ENCODE measurements around the gene DPY19L2.
"Not testable (repeated sequence)": the region's sequence is repeated elsewhere in the genome, so short reads cannot be mapped to it uniquely, and the experiment has no call there.

DPY19L2 gene

DNA sequence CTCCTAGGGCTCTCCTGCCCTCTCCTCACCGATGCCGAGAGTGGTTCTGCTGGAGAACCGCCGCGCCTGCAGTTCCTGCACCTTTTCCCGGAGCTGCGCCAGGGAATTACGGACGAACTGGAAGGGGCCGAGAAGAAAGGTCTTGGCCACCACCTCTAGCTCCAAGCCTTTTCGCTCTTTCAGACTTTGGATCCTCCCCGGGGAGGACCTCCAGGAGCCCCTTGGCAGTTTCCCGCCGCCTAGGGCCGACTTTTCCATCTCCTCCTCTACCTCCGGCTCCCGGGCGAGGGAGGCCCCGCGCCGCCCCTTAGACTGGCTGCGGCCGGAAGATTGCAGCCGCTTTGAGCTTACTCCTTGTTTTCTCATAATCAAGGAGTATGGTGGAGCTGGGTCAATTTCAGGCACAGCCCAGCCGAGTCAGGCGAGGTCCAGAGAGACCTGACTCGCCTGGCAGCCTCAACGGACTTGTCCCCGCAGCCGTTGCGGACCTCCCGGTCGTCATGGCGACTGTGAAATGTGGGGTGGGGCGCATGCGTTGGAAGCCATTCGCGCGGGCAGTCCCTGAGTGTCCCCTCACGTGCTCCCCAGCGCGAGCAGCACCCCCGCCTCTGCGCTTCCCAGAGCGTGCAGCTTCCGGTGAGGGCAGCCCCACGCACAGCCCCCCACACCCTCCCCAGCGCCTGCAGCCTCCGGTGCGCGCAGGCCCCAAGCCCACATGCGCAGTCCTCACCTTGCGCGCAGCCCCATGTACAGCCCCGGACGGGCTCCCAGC, at the start of gene DPY19L2:
Gene DPY19L2, minus strand, starts transcription at position 466 of the 772 bp plus-strand sequence. Its CDS starts 100 bp downstream, at position 366.
- peak; percentile 49 for DNase-seq (ENCODE audit: extremely low read depth, insufficient read length)
- no peaks in the 10 kb centered on the region for H3K36me3 ChIP-seq (ENCODE audit: control insufficient read depth, insufficient read depth, low read length)
- TF ChIP-seq, protein P1, sequence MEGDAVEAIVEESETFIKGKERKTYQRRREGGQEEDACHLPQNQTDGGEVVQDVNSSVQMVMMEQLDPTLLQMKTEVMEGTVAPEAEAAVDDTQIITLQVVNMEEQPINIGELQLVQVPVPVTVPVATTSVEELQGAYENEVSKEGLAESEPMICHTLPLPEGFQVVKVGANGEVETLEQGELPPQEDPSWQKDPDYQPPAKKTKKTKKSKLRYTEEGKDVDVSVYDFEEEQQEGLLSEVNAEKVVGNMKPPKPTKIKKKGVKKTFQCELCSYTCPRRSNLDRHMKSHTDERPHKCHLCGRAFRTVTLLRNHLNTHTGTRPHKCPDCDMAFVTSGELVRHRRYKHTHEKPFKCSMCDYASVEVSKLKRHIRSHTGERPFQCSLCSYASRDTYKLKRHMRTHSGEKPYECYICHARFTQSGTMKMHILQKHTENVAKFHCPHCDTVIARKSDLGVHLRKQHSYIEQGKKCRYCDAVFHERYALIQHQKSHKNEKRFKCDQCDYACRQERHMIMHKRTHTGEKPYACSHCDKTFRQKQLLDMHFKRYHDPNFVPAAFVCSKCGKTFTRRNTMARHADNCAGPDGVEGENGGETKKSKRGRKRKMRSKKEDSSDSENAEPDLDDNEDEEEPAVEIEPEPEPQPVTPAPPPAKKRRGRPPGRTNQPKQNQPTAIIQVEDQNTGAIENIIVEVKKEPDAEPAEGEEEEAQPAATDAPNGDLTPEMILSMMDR (IDR thresholded peaks at IDR 0.05; ENCODE audit: insufficient read depth, low read length, poor library complexity, severe bottlenecking), result no peak
- peak within 1 kb of the TSS; percentile 66 for H3K4me3 ChIP-seq (replicated peaks; ENCODE audit: low read depth, low read length)
- H3K27me3 ChIP-seq (replicated peaks; ENCODE audit: control insufficient read depth, insufficient read depth, low read length), result no peaks in the 10 kb centered on the region

DNA sequence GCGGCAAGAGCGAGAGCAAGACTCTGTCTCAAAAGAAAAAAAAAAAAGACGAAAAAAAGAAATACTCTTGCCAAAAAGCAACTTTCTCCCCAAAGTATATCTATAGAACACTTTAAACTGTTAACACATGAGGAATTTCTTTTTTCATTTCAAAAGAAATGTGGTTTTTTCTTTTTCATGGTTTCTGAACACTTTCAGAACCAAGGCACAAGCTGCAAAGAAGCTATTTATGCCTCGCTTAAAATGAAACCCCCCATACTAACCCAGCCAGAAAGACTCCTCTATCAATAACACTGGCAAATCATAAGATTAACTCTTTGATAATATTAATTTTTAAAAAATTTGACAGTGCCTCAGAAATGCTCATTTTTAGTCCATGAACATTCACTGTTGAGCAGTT, 48.6 kb upstream of the DPY19L2 start:
- DNase-seq (ENCODE audit: extremely low read depth, insufficient read length); H3K36me3 ChIP-seq (ENCODE audit: control insufficient read depth, insufficient read depth, low read length): not testable (repeated sequence)

DNA sequence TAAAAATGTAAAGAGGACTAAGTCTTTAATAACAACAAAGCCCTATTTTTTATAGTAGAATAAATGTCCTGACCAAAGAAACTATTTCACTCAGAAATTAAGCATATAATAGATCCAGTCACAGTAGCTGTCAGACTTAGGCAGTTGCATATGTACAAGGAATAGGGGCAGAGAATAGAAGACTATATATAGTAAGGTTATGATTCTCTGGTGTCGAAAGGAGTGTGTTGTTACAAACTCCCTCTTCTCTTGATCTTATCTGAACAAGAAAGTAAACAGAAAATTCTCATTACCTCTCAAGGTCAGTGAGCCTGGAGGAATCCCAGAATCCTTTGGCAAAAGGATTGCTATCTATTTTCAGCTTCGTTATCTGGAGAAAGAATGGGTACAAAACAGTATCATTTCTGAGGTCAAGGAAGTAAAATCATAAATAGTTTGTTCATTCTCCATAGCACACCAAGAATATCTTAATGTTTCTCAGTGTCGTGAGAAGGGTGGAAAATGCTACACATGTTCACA, 46.9 kb upstream of the DPY19L2 start:
- not testable (repeated sequence) for H3K36me3 ChIP-seq (ENCODE audit: control insufficient read depth, insufficient read depth, low read length); DNase-seq (ENCODE audit: extremely low read depth, insufficient read length); H3K27me3 ChIP-seq (replicated peaks; ENCODE audit: control insufficient read depth, insufficient read depth, low read length); H3K4me3 ChIP-seq (replicated peaks; ENCODE audit: low read depth, low read length)

More for the DNA sequence above, 48.6 kb upstream of the DPY19L2 start:
- not testable (repeated sequence) for H3K4me3 ChIP-seq (replicated peaks; ENCODE audit: low read depth, low read length); H3K27me3 ChIP-seq (replicated peaks; ENCODE audit: control insufficient read depth, insufficient read depth, low read length)

DNA sequence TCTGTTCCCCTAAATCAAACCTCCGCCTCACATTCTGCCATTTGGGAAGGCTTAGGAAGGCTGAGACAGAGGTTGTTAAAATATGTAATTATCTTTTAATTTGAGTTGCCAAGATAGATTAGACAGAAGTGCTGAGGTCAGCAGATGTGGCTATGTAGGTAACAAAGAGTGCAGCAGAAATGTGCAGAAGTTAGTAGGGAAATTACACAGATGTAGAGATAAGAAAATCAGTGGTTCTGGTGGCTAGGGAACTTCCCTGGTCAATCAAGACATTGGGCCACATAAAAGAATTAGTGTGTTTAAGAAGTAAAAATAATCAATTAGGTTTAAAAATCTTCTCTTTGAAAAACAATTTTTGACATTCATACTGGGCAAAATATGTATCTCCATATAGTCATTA, 46.1 kb upstream of the DPY19L2 start:
- DNase-seq (ENCODE audit: extremely low read depth, insufficient read length); H3K4me3 ChIP-seq (replicated peaks; ENCODE audit: low read depth, low read length); H3K27me3 ChIP-seq (replicated peaks; ENCODE audit: control insufficient read depth, insufficient read depth, low read length); H3K36me3 ChIP-seq (ENCODE audit: control insufficient read depth, insufficient read depth, low read length): not testable (repeated sequence)

DNA sequence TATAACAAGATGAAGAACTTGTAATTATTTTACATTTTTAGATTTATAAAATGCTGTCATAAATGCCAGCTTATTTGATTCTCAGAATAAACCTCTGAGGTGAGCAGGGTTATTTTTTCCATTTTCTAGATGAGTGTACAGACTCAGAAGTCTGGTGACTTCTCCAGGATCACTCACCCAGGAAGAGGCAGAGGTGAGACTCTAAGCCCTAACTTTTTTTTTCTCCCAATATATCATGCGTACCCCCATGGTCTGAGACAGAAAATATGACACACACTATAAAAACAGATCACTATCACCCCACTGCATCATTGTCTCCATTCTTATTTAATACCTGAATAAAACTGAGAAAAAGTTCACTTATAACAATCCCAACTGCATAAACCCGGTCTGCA, 45.4 kb upstream of the DPY19L2 start:
- H3K36me3 ChIP-seq (ENCODE audit: control insufficient read depth, insufficient read depth, low read length); DNase-seq (ENCODE audit: extremely low read depth, insufficient read length); H3K4me3 ChIP-seq (replicated peaks; ENCODE audit: low read depth, low read length); H3K27me3 ChIP-seq (replicated peaks; ENCODE audit: control insufficient read depth, insufficient read depth, low read length): not testable (repeated sequence)

DNA sequence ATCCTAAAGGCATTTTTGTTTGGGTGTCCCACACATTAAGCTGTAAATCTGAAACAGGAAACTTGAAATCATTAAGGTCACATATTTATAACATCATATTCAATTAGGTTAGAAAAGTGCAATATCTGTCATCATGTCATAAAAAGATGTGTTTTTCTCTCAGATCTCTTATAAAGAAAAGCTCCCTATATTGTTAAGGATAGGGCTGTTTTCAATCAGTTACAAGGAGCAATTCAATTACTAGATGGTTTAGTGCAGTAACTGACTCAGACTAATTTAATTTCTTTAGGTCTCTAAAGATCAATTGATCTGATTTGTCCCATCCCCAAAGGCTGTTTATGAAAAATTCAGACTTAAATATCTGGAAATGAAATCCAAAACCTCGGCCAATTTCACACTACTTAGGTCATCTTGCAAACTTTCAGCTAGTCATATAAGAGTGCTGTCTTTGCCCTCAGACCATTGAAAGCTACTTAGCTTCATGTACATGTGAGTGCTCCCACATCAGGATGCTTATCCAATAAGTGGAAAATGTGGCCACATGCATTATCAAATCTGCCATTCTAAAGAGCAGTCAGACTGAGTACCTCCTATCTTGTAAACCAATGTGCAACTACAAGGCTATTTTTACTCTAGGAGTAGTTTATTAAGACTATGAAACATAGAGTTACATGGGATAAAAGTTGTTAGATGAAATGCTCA, 44.8 kb upstream of the DPY19L2 start:
- H3K27me3 ChIP-seq (replicated peaks; ENCODE audit: control insufficient read depth, insufficient read depth, low read length); H3K4me3 ChIP-seq (replicated peaks; ENCODE audit: low read depth, low read length); H3K36me3 ChIP-seq (ENCODE audit: control insufficient read depth, insufficient read depth, low read length); DNase-seq (ENCODE audit: extremely low read depth, insufficient read length): not testable (repeated sequence)

DNA sequence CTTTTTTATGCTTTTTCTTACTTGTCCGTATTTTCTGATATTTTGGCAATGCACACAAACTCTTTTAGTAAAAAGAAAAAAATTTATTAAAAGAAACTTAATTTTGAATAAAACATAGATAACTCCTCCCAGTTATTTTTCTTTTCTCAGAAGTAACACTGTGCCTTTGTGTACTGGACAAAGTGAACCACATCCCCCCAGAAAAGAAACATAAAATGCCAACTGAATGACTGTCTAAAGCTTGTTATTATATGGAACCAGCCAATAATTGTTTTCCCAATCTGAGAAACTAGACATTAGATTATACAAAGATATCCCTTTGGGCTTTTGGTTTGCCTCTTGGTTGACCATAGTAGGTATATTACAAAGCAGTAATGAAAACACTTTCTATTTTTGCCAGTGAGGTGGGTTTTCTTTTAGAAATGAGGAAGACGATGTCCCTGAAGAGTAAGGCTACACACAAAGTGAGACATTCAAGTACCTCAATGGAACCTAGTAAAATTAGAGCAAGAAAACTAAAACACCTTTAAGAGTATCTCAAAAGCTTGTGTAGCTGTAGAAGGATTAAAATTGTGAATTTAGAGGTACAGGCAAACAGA, 44.2 kb upstream of the DPY19L2 start:
- not testable (repeated sequence) for H3K4me3 ChIP-seq (replicated peaks; ENCODE audit: low read depth, low read length); H3K36me3 ChIP-seq (ENCODE audit: control insufficient read depth, insufficient read depth, low read length); DNase-seq (ENCODE audit: extremely low read depth, insufficient read length); H3K27me3 ChIP-seq (replicated peaks; ENCODE audit: control insufficient read depth, insufficient read depth, low read length)

DNA sequence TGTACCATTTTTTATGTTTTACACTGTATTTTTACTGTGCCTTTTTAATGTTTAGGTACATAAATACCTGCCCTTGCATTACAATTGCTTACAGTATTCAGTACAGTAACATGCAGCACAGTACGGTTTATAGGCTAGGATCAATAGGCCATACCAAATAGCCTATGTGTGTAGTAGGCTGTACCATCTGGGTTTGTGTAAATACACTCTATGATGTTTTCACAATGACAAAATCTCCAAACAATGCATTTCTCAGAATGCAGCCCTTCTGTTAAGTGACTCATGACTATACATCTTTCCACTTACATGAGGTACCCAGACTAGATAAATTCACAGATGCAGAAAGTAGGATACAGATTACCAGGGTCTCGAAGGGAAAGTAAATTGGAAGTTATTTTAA, 43.0 kb upstream of the DPY19L2 start:
- H3K36me3 ChIP-seq (ENCODE audit: control insufficient read depth, insufficient read depth, low read length); DNase-seq (ENCODE audit: extremely low read depth, insufficient read length); H3K4me3 ChIP-seq (replicated peaks; ENCODE audit: low read depth, low read length); H3K27me3 ChIP-seq (replicated peaks; ENCODE audit: control insufficient read depth, insufficient read depth, low read length): not testable (repeated sequence)

DNA sequence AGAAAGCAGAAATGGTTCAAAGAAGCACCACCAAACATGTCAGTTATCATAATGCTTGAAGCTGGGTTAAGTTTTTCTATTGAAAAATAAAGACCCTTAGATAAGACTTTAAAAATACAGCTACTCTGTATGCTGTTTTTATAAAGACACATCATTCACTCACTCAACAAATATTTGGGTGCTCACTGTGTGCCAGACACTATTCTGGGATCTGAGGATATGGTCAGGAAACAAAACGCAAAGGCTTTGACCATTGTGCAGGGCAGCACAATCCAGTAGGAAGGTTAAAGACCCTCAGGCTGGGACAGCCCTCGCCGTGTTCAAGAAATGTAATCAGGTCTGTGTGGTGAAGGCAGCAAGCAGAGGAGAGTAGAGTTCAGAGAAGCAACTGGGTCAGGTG, 38.0 kb upstream of the DPY19L2 start:
- TF ChIP-seq, protein P1 (IDR thresholded peaks at IDR 0.05; ENCODE audit: insufficient read depth, low read length, poor library complexity, severe bottlenecking), result no peak
- no peak for DNase-seq (ENCODE audit: extremely low read depth, insufficient read length)
- H3K36me3 ChIP-seq (ENCODE audit: control insufficient read depth, insufficient read depth, low read length), result no peaks in the 10 kb centered on the region
- no peak overlapping the region for H3K4me3 ChIP-seq (replicated peaks; ENCODE audit: low read depth, low read length)
- no peaks in the 10 kb centered on the region for H3K27me3 ChIP-seq (replicated peaks; ENCODE audit: control insufficient read depth, insufficient read depth, low read length)

DNA sequence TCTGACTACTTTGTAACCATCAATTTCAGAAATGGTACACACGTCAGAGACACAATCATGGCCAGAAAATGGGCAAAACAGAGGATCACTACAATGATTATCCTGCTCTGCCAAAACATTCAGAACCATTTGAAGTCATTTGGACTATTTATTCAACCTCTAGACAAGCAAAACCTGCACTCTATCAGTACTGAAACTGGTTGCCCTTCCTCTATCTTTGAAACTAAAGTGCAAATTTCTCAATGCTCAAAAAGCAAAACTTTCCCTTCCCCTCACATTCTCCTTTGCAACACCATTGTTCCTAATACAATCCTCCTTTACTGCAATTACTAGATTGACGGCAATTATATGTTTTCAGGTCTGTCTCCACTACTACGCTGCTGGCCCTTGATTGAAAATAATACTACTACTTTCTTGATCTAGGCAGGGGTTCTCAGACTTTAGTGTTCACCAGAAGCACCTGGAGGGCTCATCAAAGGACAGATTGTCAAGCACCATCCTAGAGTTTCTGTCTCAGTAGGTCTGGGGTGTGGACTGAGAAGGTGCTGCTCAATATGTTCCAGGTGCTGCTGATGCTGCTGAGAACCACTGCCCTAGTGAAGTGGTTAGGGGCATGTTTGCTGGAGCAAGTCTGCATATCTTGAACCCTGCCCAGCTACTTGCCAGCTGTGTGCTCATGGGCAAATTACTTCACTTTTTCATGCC, 31.5 kb upstream of the DPY19L2 start:
- not testable (repeated sequence) for H3K36me3 ChIP-seq (ENCODE audit: control insufficient read depth, insufficient read depth, low read length); H3K4me3 ChIP-seq (replicated peaks; ENCODE audit: low read depth, low read length); DNase-seq (ENCODE audit: extremely low read depth, insufficient read length); H3K27me3 ChIP-seq (replicated peaks; ENCODE audit: control insufficient read depth, insufficient read depth, low read length)

DNA sequence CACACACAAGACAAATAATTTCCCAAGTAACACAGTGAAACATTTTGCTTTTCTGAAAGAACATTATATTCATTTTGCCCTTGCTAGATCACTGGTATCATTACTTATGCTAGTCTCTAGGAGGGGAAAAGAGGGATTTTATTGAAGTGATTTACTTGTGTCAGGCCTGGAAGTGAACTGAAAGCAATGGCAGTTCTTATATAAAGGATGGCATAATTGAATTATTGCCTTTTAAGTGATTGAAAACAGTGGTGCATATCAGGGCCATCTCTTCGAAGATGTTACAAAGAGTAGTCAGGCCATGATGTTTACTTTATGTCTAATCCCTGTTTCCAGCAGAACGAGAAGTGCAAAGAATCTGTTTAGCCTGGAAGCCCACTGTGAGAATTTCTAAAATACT, 30.7 kb upstream of the DPY19L2 start:
- H3K27me3 ChIP-seq (replicated peaks; ENCODE audit: control insufficient read depth, insufficient read depth, low read length); H3K36me3 ChIP-seq (ENCODE audit: control insufficient read depth, insufficient read depth, low read length); DNase-seq (ENCODE audit: extremely low read depth, insufficient read length); H3K4me3 ChIP-seq (replicated peaks; ENCODE audit: low read depth, low read length): not testable (repeated sequence)
